Right lobe of liver (tissue), 4 donors: Measurements from ENCODE around the gene HDGFL2.

ENCODE experiments used
- POLR2A ChIP-seq: fragments of 450-650 bp; IDR thresholded peaks from one replicate; pipeline ENCODE4 v1.6.1; 2017; ENCODE audit warnings: antibody characterized with exemption, mild to moderate bottlenecking
- TF ChIP-seq, protein P1 (sequence below), 4 donors: fragments of 200-600 bp in 3 of 4; fragments of 450-650 bp in 1 of 4; IDR thresholded peaks; one replicate each; pipeline versions ENCODE4 v1.5.1 to v1.8.0; 2016 to 2022; ENCODE audit warnings: antibody characterized with exemption in 4 of 4, mild to moderate bottlenecking in 2 of 4
- donor health status: DM: no; HTN: no; CAD: no.
- donor health status: DM: no; HTN: no; CAD: no.
- donor health status: DM: no; HTN: yes; CAD: no.

DNA sequence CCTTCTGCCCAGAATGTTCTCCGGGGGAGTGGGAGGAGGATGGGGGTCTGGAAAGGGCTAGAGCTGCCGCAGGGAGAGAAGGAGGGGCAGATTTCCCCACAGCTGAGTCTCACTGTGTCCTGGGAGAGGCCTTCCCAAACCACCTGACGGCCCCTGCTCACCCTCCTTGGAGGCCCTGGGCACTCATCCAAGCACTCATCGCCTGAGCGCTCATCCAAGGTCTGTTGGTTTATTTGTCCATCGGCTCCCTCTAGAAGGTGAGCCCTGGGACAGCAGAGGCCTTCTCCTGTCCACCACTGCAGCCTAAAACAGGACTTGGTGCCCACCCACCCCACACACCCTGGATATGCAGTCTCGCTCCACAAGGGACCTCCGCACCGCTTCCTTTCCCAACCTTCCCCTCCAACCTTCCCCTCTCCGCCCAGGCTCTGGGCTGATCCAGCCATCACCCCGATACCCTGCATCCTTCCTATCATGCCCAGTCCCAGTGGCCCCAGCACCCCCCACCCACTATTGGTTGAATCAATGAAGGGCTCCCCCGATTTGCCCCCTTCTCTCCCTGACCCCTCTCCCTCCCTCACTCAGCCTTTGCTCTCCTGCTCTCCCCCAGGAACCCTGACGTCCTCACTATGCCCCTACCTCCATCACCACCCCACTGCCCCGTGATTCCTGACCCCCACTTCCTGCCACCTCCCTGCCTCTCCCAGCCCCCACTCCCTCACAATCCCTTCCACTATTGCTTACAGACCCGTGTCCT is 16.2 kb upstream of the HDGFL2 start:
- TF ChIP-seq, protein P1, sequence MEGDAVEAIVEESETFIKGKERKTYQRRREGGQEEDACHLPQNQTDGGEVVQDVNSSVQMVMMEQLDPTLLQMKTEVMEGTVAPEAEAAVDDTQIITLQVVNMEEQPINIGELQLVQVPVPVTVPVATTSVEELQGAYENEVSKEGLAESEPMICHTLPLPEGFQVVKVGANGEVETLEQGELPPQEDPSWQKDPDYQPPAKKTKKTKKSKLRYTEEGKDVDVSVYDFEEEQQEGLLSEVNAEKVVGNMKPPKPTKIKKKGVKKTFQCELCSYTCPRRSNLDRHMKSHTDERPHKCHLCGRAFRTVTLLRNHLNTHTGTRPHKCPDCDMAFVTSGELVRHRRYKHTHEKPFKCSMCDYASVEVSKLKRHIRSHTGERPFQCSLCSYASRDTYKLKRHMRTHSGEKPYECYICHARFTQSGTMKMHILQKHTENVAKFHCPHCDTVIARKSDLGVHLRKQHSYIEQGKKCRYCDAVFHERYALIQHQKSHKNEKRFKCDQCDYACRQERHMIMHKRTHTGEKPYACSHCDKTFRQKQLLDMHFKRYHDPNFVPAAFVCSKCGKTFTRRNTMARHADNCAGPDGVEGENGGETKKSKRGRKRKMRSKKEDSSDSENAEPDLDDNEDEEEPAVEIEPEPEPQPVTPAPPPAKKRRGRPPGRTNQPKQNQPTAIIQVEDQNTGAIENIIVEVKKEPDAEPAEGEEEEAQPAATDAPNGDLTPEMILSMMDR (IDR thresholded peaks at IDR 0.05), result no peak
- no peak for TF ChIP-seq POLR2A
